H1 (cell line): ENCODE measurements around the gene SYTL1. TPM values are rescaled to one million over a fixed set of nuclear protein-coding genes. Genes with fewer than 3 reads are reported as not detected.

Experiments used
- CTCF ChIA-PET: fragments of 300-600 bp; sonication (Branson Sonifier 250); formaldehyde crosslinking; loops from one replicate; lab custom pipeline; 2021; ENCODE audit not compliant: partially characterized antibody; lab: Charles Lee
- POLR2A ChIA-PET: fragments of 300-600 bp; sonication (Branson Sonifier 250); formaldehyde crosslinking; loops from one replicate; lab custom pipeline; 2021; ENCODE audit warnings: inconsistent platforms; ENCODE audit not compliant: partially characterized antibody; lab: Charles Lee
- DNase-seq, 2 experiments: peaks; one replicate each; pipeline versions ENCODE4 v3.0.0 to v3.0.0-alpha.2; 2010 to 2022; ENCODE audit warnings: low spot score in 2 of 2, low read depth in 1 of 2, mixed read lengths in 1 of 2
- FAIRE-seq: peaks from 2 replicates; lab custom pipeline; 2011; peaks lifted over from hg19 to GRCh38; lab: Jason Lieb, UNC
- H2AFZ ChIP-seq: 2 replicates; pipeline ENCODE4 v1.8.1; 2012; ENCODE audit warnings: low read length, inconsistent platforms
- H2AK5ac ChIP-seq: 2 replicates; pipeline ENCODE4 v1.6.1; 2013; ENCODE audit warnings: low read depth, low read length
- H2BK120ac ChIP-seq: replicated peaks from 2 replicates; pipeline ENCODE3; 2013; ENCODE audit warnings: low read depth, low read length, inconsistent platforms
- H2BK12ac ChIP-seq: 2 replicates; pipeline ENCODE4 v1.6.1; 2013; ENCODE audit warnings: low read depth, low read length
- H2BK15ac ChIP-seq: 2 replicates; pipeline ENCODE4 v1.6.1; 2013; ENCODE audit warnings: low read length
- H2BK20ac ChIP-seq: 2 replicates; pipeline ENCODE4 v1.6.1; 2013; ENCODE audit warnings: low read length
- H2BK5ac ChIP-seq: 2 replicates; pipeline ENCODE4 v1.6.1; 2013; ENCODE audit warnings: low read depth, low read length
- H3K14ac ChIP-seq: 2 replicates; pipeline ENCODE4 v1.6.1; 2013; ENCODE audit warnings: inconsistent platforms; ENCODE audit not compliant: insufficient read length
- H3K18ac ChIP-seq: 2 replicates; pipeline ENCODE4 v1.6.1; 2013; ENCODE audit warnings: low read length; ENCODE audit errors: extremely low read depth
- H3K23ac ChIP-seq: 2 replicates; pipeline ENCODE4 v1.6.1; 2013; ENCODE audit warnings: inconsistent platforms; ENCODE audit not compliant: insufficient read length
- H3K23me2 ChIP-seq: 2 replicates; pipeline ENCODE4 v1.6.1; 2013; ENCODE audit warnings: low read depth, low read length
- H3K27ac ChIP-seq: 2 replicates; pipeline ENCODE4 v1.6.1; 2011; ENCODE audit warnings: low read depth, low read length, inconsistent platforms
- H3K27me3 ChIP-seq, 4 experiments: replicated peaks in 1 of 4; 1 replicate in 1 of 4; 2 replicates in 3 of 4; pipeline versions ENCODE4 v1.6.1 to v1.8.1; 2011 to 2013; ENCODE audit warnings: low read length in 3 of 4, mild to moderate bottlenecking in 3 of 4, inconsistent platforms in 2 of 4, mixed read lengths in 2 of 4, moderate library complexity in 1 of 4; ENCODE audit not compliant: control insufficient read depth in 3 of 4, insufficient read depth in 3 of 4; ENCODE audit errors: extremely low read depth in 1 of 4
- H3K36me3 ChIP-seq, 4 experiments: 2 replicates each; pipeline versions ENCODE4 v1.6.1 to v1.8.1; 2011 to 2013; ENCODE audit warnings: mild to moderate bottlenecking in 4 of 4, low read length in 3 of 4, moderate library complexity in 2 of 4, control low read depth in 1 of 4, inconsistent platforms in 1 of 4; ENCODE audit not compliant: insufficient read depth in 4 of 4, control insufficient read depth in 2 of 4
- H3K4ac ChIP-seq: replicated peaks from 2 replicates; pipeline ENCODE3; 2013; ENCODE audit warnings: low read length, low read depth, mixed read lengths, inconsistent platforms; ENCODE audit not compliant: insufficient read length
- H3K4me1 ChIP-seq, 4 experiments: replicated peaks in 1 of 4; 1 replicate in 1 of 4; 2 replicates in 3 of 4; pipeline versions ENCODE4 v1.6.1 to v1.8.1; 2011 to 2013; ENCODE audit warnings: low read length in 3 of 4, inconsistent platforms in 2 of 4, mixed read lengths in 1 of 4; ENCODE audit not compliant: insufficient read depth in 4 of 4, control insufficient read depth in 3 of 4
- H3K4me2 ChIP-seq, 2 experiments: 2 replicates each; pipeline versions ENCODE4 v1.6.1 to v1.8.1; 2011 to 2013; ENCODE audit warnings: low read depth in 2 of 2, low read length in 2 of 2, control low read depth in 1 of 2, inconsistent platforms in 1 of 2, mild to moderate bottlenecking in 1 of 2; ENCODE audit not compliant: insufficient read depth in 1 of 2
- H3K4me3 ChIP-seq, 4 experiments: fragments of 200-600, 300-600 bp in 1 of 4; sonication (generic), shearing (Covaris generic), sonication (Bioruptor Twin) in 1 of 4; 2 replicates each; pipeline versions ENCODE4 v1.5.1 to v1.8.1; 2011 to 2016; ENCODE audit warnings: low read length in 4 of 4, low read depth in 3 of 4, control low read depth in 2 of 4, inconsistent platforms in 2 of 4, mild to moderate bottlenecking in 2 of 4, mixed read lengths in 1 of 4, moderate library complexity in 1 of 4; ENCODE audit not compliant: insufficient read depth in 2 of 4; ENCODE audit errors: extremely low read depth in 1 of 4
- H3K56ac ChIP-seq: replicated peaks from 2 replicates; pipeline ENCODE3; 2013; ENCODE audit warnings: low read depth, mild to moderate bottlenecking, mixed read lengths, low read length, inconsistent platforms; ENCODE audit not compliant: insufficient read length
- H3K79me1 ChIP-seq: 2 replicates; pipeline ENCODE4 v1.6.1; 2013; ENCODE audit warnings: low read depth, low read length, control low read depth
- H3K79me2 ChIP-seq, 2 experiments: 2 replicates each; pipeline versions ENCODE4 v1.6.1 to v1.8.1; 2012 to 2013; ENCODE audit warnings: low read length in 2 of 2, mild to moderate bottlenecking in 2 of 2, inconsistent platforms in 1 of 2; ENCODE audit not compliant: insufficient read depth in 2 of 2, control insufficient read depth in 1 of 2
- H3K9ac ChIP-seq, 4 experiments: replicated peaks in 1 of 4; 1 replicate in 1 of 4; 2 replicates in 3 of 4; pipeline versions ENCODE4 v1.6.1 to v1.8.1; 2011 to 2013; ENCODE audit warnings: low read depth in 3 of 4, low read length in 3 of 4, control low read depth in 2 of 4, mild to moderate bottlenecking in 2 of 4, moderate library complexity in 2 of 4, inconsistent platforms in 1 of 4; ENCODE audit errors: extremely low read depth in 1 of 4
- H3K9me3 ChIP-seq, 2 experiments: 2 replicates each; pipeline versions ENCODE4 v1.6.1 to v1.8.1; 2012 to 2013; ENCODE audit warnings: mild to moderate bottlenecking in 2 of 2, moderate library complexity in 2 of 2, control low read depth in 1 of 2, inconsistent platforms in 1 of 2, low read depth in 1 of 2, low read length in 1 of 2, mixed read lengths in 1 of 2; ENCODE audit not compliant: insufficient read depth in 2 of 2
- H4K20me1 ChIP-seq, 2 experiments: replicated peaks in 1 of 2; 2 replicates each; pipeline versions ENCODE3 to v1.8.1; 2011 to 2013; ENCODE audit warnings: inconsistent platforms in 2 of 2, low read length in 2 of 2, mild to moderate bottlenecking in 1 of 2; ENCODE audit not compliant: insufficient read depth in 2 of 2, control insufficient read depth in 1 of 2
- H4K5ac ChIP-seq: 2 replicates; pipeline ENCODE4 v1.6.1; 2013; ENCODE audit warnings: low read length, low read depth, mixed read lengths, inconsistent platforms; ENCODE audit not compliant: insufficient read length
- H4K8ac ChIP-seq: 2 replicates; pipeline ENCODE4 v1.8.0; 2013; ENCODE audit warnings: mild to moderate bottlenecking, moderate library complexity, low read length, inconsistent platforms; ENCODE audit not compliant: insufficient read depth; ENCODE audit errors: extremely low read depth
- H4K91ac ChIP-seq: replicated peaks from 2 replicates; pipeline ENCODE3; 2013; ENCODE audit warnings: low read length, mixed read lengths, inconsistent platforms; ENCODE audit not compliant: insufficient read length
- CTBP2 ChIP-seq: IDR thresholded peaks from 2 replicates; pipeline ENCODE4 v1.7.0; 2011; ENCODE audit warnings: borderline replicate concordance, mild to moderate bottlenecking, moderate library complexity, mixed read lengths, low read length; ENCODE audit not compliant: insufficient read depth, insufficient read length
- EZH2 ChIP-seq: fragments of 200-600 bp; sonication (generic); IDR thresholded peaks from 2 replicates; pipeline ENCODE4 v1.7.1; 2012; ENCODE audit warnings: low read depth, mild to moderate bottlenecking, moderate library complexity, low read length, inconsistent platforms; ENCODE audit not compliant: severe bottlenecking
- FOSL1 ChIP-seq: IDR thresholded peaks from 2 replicates; pipeline ENCODE4 v1.6.1; 2011; ENCODE audit warnings: mild to moderate bottlenecking, low read depth, low read length, moderate library complexity; ENCODE audit not compliant: insufficient read depth
- JUN ChIP-seq: IDR thresholded peaks from 2 replicates; pipeline ENCODE4 v1.6.1; 2011; ENCODE audit warnings: low read depth, mild to moderate bottlenecking, improper control_type of control experiment, low read length
- JUND ChIP-seq: IDR thresholded peaks from 2 replicates; pipeline ENCODE4 v1.6.1; 2011; ENCODE audit warnings: mild to moderate bottlenecking, improper control_type of control experiment, low read length
- KDM4A ChIP-seq: IDR thresholded peaks from one replicate; pipeline ENCODE4 v1.7.1; 2012; ENCODE audit warnings: low read depth, mild to moderate bottlenecking, moderate library complexity, low read length, inconsistent platforms; ENCODE audit not compliant: severe bottlenecking
- POLR2AphosphoS5 ChIP-seq: IDR thresholded peaks from 2 replicates; pipeline ENCODE4 v1.6.1; 2011; ENCODE audit warnings: low read depth, low read length
- SIRT6 ChIP-seq: IDR thresholded peaks from one replicate; pipeline ENCODE4 v1.7.1; 2012; ENCODE audit warnings: low read length, inconsistent platforms
- SP4 ChIP-seq: IDR thresholded peaks from 2 replicates; pipeline ENCODE4 v1.6.1; 2012; ENCODE audit warnings: low read length, inconsistent platforms
- SUZ12 ChIP-seq: fragments of 200-600 bp; sonication (generic); IDR thresholded peaks from 2 replicates; pipeline ENCODE4 v1.6.1; 2012; ENCODE audit warnings: mild to moderate bottlenecking, inconsistent platforms, low read length, moderate library complexity, mixed read lengths
- TCF12 ChIP-seq: IDR thresholded peaks from 2 replicates; pipeline ENCODE4 v1.6.1; 2011; ENCODE audit warnings: low read depth, mild to moderate bottlenecking, low read length
- WGBS, 2 experiments: shearing (Covaris generic) in 1 of 2; methylation state at CpG; one replicate each; pipeline versions ENCODE4 v1.1.6 to v1.1.7; 2013 to 2015; ENCODE audit warnings: low lambda C conversion rate in 2 of 2, mixed read lengths in 2 of 2, inconsistent platforms in 1 of 2, low coverage in 1 of 2, missing lambda C conversion rate in 1 of 2; ENCODE audit not compliant: insufficient replicate concordance in 2 of 2, insufficient coverage in 1 of 2, insufficient read length in 1 of 2; ENCODE audit errors: extremely low coverage in 1 of 2, missing lambda C conversion rate in 1 of 2; 5-methylcytosine and 5-hydroxymethylcytosine counted together
- polyA plus RNA-seq, 7 experiments: library from polyadenylated mRNA; depleted of rRNA in 3 of 7; stranded (reverse) in 5 of 7; unstranded in 2 of 7; fragments of >200 nt in 5 of 7; fragments of 200-250 nt in 2 of 7; gene quantifications; 1 replicate in 5 of 7; 2 replicates in 1 of 7; 4 replicates in 1 of 7; pipeline versions ENCODE4 v1.2.1 to v1.2.3, GENCODE V29; 2011 to 2013; ENCODE audit warnings: missing spikeins in 2 of 7, mixed read lengths in 2 of 7
- total RNA-seq: library from RNA; stranded (reverse); fragmentation: NEBNext Ultra II Directional; extraction: Animal tissue kit (Norgen Biotek cat#: 25700); gene quantifications from 2 replicates; pipeline ENCODE4 v1.2.1, GENCODE V29; 2021

The SYTL1 gene
- total and polyA plus RNA-seq, 2 of the 8 experiments (the other 6 are each of a cell fraction or from before 2014, with no cell fraction given): 6.4 to 19.5 TPM

- 89% methylated on average over 7 of the region's 8 CpGs; no CpG with 5 or more reads in 1 of the 2 experiments for WGBS, 2 experiments
- Histone ChIP-seq H2AFZ (no peak overlapping the region), H3K56ac (no peak overlapping the region), H2BK15ac (no peak overlapping the region), H2AK5ac (no peak overlapping the region), H2BK20ac (no peak overlapping the region), H3K23ac (no peak overlapping the region), H2BK120ac (no peak overlapping the region), H2BK5ac (no peak overlapping the region), H3K9me3 (no peaks in the 10 kb centered on the region), H4K5ac (no peak overlapping the region), H3K4me1 (peaks cover 0 to 22% (median 11%) of the 10 kb centered on the region in 4 experiments; a peak in 6 of 7 replicates), H3K79me1 (no peaks in the 10 kb centered on the region), H4K91ac (no peak overlapping the region), H3K4ac (no peak overlapping the region), H3K79me2 (no peaks in the 10 kb centered on the region), H4K20me1 (no peaks in the 10 kb centered on the region), H3K27ac (no peak overlapping the region), H3K14ac (no peak overlapping the region), H3K18ac (no peak overlapping the region), H3K27me3 (no peaks in the 10 kb centered on the region), H3K4me3 (no peak overlapping the region), H2BK12ac (no peak overlapping the region), H3K9ac (no peak overlapping the region), H3K36me3 (no peaks in the 10 kb centered on the region; a peak in 1 of 8 replicates), H4K8ac (no peak overlapping the region; the same call in 1 of the 2 replicates), H3K4me2 (no peak overlapping the region; a peak in 1 of 4 replicates), H3K23me2 (no peaks in the 10 kb centered on the region)
- FAIRE-seq (no peak), DNase-seq (no peak)
- CTCF ChIA-PET: interaction anchor here (0.8 to 17.9 kb wide), 34 partner anchors 8 to 372 kb away, joined by 3 to 321 read pairs (median 12); partner anchors contain the start of genes AHDC1, CD164L2, FCN3 and GPR3
- POLR2A ChIA-PET: interaction anchor here (0.9 to 2.4 kb wide), 7 partner anchors 9 to 98 kb away, joined by 3 to 8 read pairs (median 3); no protein-coding TSS in a partner anchor
- no peak for TF ChIP-seq JUND
- no peak for TF ChIP-seq SP4
- TF ChIP-seq EZH2: no peak
- no peak for TF ChIP-seq CTBP2
- no peak for TF ChIP-seq KDM4A
- TF ChIP-seq FOSL1: no peak
- TF ChIP-seq SUZ12: no peak
- TF ChIP-seq JUN: no peak
- TF ChIP-seq POLR2AphosphoS5: no peak
- TF ChIP-seq SIRT6: no peak
- TF ChIP-seq TCF12: no peak
These were observed 43.0 kb upstream of the SYTL1 start for GRCh38 chr1:27298632-27299384.
